HL-60/S4 treated with phorbol 12-myristate 13-acetate at 8.2 ng/mL for 4 days and 3 days (cell line): Measurements from ENCODE around the gene DNAH8.

ENCODE experiments used
- in situ Hi-C: fragments of 300-500 bp; cut with MboI; formaldehyde crosslinking; loops from 2 replicates; pipeline ENCODE4 v1.15.0; 2022; ENCODE audit warnings: low sequenced_read_pairs

The DNAH8 gene

GRCh38 chr6:38738261-38738660 lies 23.1 kb downstream of the DNAH8 start:
- in situ Hi-C loops, result no loop called here

GRCh38 chr6:38739532-38739931 lies 24.4 kb downstream of the DNAH8 start:
- in situ Hi-C loops, result no loop called here

GRCh38 chr6:38749473-38749872 lies 34.4 kb downstream of the DNAH8 start:
- in situ Hi-C loops, result no loop called here

- in situ Hi-C loops, result no loop called here
Measured at GRCh38 chr6:38750968-38751615, 36.0 kb downstream of the DNAH8 start.

- in situ Hi-C loops, result no loop called here
Measured at GRCh38 chr6:38753707-38754106, 38.6 kb downstream of the DNAH8 start.

- in situ Hi-C loops, result no loop called here
Measured at GRCh38 chr6:38755207-38755606, 40.1 kb downstream of the DNAH8 start.

GRCh38 chr6:38755874-38756273 lies 40.8 kb downstream of the DNAH8 start:
- in situ Hi-C loops, result no loop called here

- in situ Hi-C loops, result no loop called here
Measured at GRCh38 chr6:38760097-38760496, 45.0 kb downstream of the DNAH8 start.

- in situ Hi-C loops, result no loop called here
Measured at GRCh38 chr6:38762848-38763247, 47.7 kb downstream of the DNAH8 start.

- in situ Hi-C loops, result no loop called here
Measured at GRCh38 chr6:38767560-38767959, 52.4 kb downstream of the DNAH8 start.

- in situ Hi-C loops, result no loop called here
Measured at GRCh38 chr6:38773338-38773737, 58.2 kb downstream of the DNAH8 start.

- in situ Hi-C loops, result no loop called here
Measured at GRCh38 chr6:38774929-38775707, 60.0 kb downstream of the DNAH8 start.

- in situ Hi-C loops, result no loop called here
Measured at GRCh38 chr6:38775870-38776269, 60.8 kb downstream of the DNAH8 start.

GRCh38 chr6:38776515-38776914 lies 61.4 kb downstream of the DNAH8 start:
- in situ Hi-C loops, result no loop called here

- in situ Hi-C loops, result no loop called here
Measured at GRCh38 chr6:38779310-38780062, 64.4 kb downstream of the DNAH8 start.

GRCh38 chr6:38782616-38783015 lies 67.5 kb downstream of the DNAH8 start:
- in situ Hi-C loops, result no loop called here

- in situ Hi-C loops, result no loop called here
Measured at GRCh38 chr6:38783443-38784228, 68.5 kb downstream of the DNAH8 start.

GRCh38 chr6:38784506-38785235 lies 69.6 kb downstream of the DNAH8 start:
- in situ Hi-C loops, result no loop called here

GRCh38 chr6:38786486-38786885 lies 71.4 kb downstream of the DNAH8 start:
- in situ Hi-C loops, result no loop called here

GRCh38 chr6:38789256-38789655 lies 74.1 kb downstream of the DNAH8 start:
- in situ Hi-C loops, result no loop called here
